Activated gamma-delta T cell treated with anti-CD3 and anti-CD28 coated beads, Interleukin-2, amount 50 U/mL, for 16 hours (primary cell): Measurements from ENCODE around the gene VIT.

Experiments
- DNase-seq: peaks from one replicate; pipeline ENCODE4 v3.0.0-alpha.2; 2020; ENCODE audit warnings: low read depth

VIT gene

GRCh38 chr2:36861896-36862295, 165.4 kb downstream of the VIT start:
- no peak for DNase-seq
